Anterior cingulate cortex (tissue), 58 donors: ENCODE measurements around the gene SORL1.
"Not testable (repeated sequence)": the region's sequence is repeated elsewhere in the genome, so short reads cannot be mapped to it uniquely, and the experiment has no call there.

Experiments used
- DNase-seq, 58 donors: peaks; one replicate each; lab custom pipeline; 2025; lab: John Stamatoyannopoulos, UW

The SORL1 gene

GRCh38 chr11:121608545-121609098 lies 156.5 kb downstream of the SORL1 start:
- DNase-seq, result no peak

GRCh38 chr11:121610706-121611105 lies 158.6 kb downstream of the SORL1 start:
- DNase-seq, result peak in 11 of 58 donors; percentile 14 to 71 (median 34)

DNA sequence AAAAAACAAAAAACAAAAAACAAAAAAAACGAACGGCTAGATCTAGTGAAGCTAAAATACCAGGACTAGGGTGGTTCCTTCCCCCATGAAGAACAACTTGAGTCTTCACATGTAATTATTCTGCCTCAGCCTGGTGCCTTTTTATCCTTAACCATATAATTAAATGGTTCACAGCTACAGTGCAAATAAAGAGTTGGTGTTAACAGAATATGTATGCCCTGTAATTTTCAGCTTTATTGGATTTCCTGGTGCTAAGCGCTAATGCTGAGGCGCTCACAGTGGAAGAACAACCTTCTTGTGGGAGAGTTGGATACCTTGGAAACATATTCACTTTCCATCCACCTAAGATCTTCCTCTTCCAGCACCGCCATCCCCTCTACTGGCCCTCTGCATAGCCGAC lies 159.1 kb downstream of the SORL1 start:
- no peak for DNase-seq

DNA sequence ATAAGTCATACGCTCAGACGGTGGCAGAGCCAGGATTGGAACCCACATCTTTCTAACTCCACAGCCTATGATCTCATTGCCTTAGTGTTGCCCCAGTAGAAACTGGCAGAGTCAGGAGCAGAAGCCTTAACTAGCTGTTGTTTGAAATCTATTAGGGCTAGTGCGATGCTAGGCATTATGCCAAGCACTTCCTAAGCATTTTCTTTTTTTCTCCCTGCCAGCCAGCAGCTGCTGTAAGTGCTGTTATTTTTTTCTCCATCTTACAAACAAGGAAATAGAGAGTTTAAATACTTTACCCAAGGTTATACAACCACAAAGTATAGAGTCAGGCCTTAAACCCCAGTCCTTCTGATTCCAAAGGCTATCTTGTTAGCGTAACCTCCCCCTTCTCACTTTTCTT lies 161.6 kb downstream of the SORL1 start:
- peak in 5 of 58 donors; percentile 15 to 38 (median 25) for DNase-seq

GRCh38 chr11:121614636-121615240 lies 162.6 kb downstream of the SORL1 start:
- no peak for DNase-seq

DNA sequence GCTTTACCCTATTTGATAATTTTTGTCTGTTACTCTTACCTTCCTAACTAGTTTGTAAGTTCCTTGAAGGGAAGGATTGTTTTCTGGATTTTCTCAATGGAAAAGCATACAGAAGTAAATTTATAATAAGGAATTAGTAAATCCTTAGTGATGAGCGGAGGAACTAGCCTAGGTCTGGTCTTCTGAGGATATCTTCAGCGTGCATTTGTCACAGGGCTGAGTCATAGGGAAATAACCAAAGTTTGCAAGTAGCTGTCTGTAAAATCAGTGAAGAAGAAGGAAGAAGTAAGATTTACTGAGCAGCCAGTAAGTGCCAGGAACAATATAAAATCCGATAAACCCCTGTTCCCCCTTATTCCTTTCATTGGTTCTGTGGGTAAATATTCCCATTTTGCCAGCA lies 163.4 kb downstream of the SORL1 start:
- DNase-seq, result no peak

DNA sequence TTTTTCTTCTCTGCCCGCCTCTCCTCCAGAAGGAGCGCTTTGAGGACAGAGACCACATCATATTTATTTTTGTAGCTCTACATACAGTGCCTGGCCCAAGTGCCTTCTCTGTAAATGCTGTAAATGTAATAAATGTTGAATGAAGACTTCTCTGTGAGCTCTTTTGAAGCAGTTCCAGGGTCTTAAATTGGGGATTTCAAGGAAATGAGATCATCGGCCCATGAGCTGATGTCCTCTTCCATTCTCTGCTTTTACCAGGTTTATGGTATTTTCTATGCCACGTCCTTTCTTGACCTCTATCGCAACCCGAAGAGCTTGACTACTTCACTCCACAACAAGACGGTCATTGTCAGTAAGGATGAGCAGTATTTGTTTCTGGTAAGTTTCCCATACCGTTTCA lies 166.4 kb downstream of the SORL1 start:
- DNase-seq, result no peak

GRCh38 chr11:121625777-121626506 lies 173.8 kb downstream of the SORL1 start:
- peak in 6 of 58 donors; percentile 10 to 60 (median 50) for DNase-seq

DNA sequence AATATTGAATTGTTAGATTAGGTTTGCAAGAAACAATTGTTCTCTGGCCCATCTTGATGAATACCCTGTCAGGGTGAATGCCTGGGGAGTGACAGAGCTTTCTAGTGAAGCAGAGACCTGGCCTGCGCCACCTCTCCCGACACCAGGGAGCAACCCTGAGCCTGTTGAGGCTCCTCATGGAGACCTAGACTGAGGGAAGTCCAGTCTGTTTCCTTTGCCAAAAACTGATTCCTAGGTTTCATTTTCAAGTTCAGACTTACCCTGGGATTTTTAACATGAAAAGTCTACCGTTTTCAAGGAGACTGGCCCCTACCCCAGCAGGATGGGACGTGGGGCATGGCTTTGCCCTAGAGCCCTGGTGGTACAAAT lies 174.4 kb downstream of the SORL1 start:
- no peak for DNase-seq

- no peak for DNase-seq
Observed at GRCh38 chr11:121626980-121627379, 174.9 kb downstream of the SORL1 start.

DNA sequence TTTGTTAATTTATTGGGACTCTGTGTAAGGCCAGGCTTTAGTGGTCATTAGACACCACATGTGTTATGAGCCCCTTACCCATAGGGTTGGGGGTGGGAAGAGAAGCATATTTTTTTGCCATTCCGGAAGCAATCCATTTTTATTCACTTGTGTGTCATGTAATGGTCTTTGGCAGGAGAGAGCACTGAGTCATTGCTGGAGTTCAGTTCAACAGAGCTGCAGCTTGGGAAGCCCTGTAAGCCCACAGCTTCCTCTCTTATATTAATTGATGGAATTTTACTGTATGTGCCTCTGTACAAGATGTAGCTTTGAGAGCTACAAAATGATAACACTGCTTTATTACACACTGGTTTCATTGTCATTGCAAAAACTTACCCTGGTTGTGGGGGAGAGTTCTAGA lies 177.9 kb downstream of the SORL1 start:
- DNase-seq, result no peak

DNA sequence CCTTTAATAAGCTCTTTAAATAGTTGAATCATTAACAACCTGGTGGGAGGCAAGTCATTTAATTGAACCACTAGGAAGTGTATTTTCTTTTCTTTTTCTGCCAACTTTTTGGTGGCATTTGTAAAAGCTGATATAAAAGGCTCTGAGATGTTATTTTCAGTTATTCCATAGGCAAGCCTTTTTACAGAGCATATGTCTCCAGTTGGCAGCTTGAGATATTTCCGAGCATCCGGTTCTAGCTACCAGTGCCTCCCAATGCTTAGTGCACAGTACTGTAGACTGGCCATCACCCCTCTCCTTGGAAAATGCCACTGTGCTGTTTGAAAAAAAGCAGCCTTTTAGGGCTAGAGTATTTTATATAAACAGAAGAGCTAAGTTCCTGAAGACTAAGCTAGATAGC lies 179.3 kb downstream of the SORL1 start:
- DNase-seq, result no peak

DNA sequence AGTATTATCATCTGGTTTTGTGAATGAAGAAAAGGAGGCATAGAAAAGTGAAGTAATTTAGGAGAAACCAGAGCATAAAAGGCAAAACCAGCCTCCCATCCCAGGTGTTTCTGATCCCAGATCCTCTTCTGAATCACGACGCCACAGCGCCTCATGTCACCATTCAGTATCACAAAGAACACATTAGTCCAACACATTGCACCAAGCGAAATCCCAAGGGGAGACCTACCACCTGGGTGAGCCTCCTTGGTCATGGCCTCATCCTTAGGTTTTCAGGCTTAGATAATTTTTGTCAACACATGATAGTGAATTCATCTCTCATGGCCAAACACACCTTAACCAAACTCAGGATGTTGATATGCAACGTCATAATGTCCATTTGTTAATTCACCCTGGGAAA lies 182.2 kb downstream of the SORL1 start:
- DNase-seq, result no peak

- no peak for DNase-seq
Observed at GRCh38 chr11:121634889-121635288, 182.8 kb downstream of the SORL1 start.

GRCh38 chr11:121636081-121636799 lies 184.1 kb downstream of the SORL1 start:
- no peak for DNase-seq

- DNase-seq, result no peak
Observed at GRCh38 chr11:121636800-121637176, 184.7 kb downstream of the SORL1 start.

DNA sequence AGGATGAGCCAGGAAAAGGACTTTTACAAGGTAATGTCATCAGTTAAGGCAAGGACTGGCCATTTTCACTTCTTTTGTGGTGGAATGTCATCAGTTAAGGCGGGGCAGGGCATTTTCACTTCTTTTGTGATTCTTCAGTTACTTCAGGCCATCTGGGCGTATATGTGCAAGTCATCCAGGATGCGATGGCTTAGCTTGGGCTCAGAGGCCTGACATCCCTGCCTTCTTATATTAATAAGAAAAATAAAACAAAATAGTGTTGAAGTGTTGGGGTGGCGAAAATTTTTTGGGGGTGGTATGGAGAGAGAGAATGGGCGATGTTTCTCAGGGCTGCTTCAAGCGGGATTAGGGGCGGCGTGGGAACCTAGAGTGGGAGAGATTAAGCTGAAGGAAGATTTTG lies 185.5 kb downstream of the SORL1 start:
- DNase-seq, result not testable (repeated sequence)

- no peak for DNase-seq
Observed at GRCh38 chr11:121643479-121644186, 191.5 kb downstream of the SORL1 start.

GRCh38 chr11:121644187-121644512 lies 192.0 kb downstream of the SORL1 start:
- no peak for DNase-seq

DNA sequence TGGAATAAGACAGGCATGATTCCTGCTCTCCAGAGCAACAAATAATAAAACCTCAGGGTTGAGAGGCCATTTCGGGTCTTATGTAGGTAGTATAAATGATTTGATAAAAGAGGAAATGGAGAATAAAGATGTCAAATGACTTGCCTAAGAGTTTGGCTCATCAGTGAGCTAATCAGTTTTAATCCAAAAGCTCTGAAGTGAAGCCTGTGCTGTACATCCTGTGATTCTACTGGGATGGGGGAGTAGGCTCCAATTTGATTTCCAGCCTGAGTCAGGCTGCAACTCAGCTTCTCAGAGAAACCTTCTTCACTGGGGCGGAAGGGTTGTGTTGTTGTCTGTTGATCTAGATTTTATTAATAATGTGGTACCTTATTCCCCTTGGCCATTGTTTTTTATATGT lies 192.9 kb downstream of the SORL1 start:
- no peak for DNase-seq

DNA sequence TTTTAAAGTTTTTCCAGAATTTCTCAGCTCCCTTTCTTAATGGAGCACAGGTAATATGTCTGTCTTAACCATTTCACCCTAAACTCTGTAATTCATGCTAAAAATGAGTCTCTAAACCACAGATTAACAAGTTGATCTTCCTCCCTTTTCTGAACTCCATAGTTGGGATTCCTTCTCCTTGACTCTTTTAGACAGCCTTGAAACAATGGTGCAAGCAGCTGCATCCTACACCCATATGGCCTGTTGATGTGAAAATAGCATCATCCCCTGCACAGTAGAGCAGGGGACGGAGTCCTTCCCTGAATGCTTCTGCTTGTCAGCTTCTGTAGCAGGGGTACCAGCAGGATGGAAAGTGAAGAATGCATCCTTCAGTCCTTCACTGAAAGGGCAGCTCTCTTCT lies 193.5 kb downstream of the SORL1 start:
- peak in 2 of 58 donors; percentile 12 to 18 for DNase-seq
